GM19324 (cell line): ENCODE data around the gene EGFL7.
"Not testable (repeated sequence)": the region's sequence is repeated elsewhere in the genome, so short reads cannot be mapped to it uniquely, and the experiment has no call there.

ENCODE experiments used
- ATAC-seq: cut with Tn5 transposase; IDR thresholded peaks from one replicate; pipeline ENCODE4 v1.9.1; 2021; ENCODE audit warnings: mild to moderate bottlenecking, moderate library complexity; ENCODE audit not compliant: unreplicated experiment, low FRiP score

The EGFL7 gene

GRCh38 chr9:136695955-136696354 is 33.2 kb downstream of the EGFL7 start:
- ATAC-seq: no peak

- no peak for ATAC-seq
Measured at GRCh38 chr9:136696502-136696901, 33.8 kb downstream of the EGFL7 start.

GRCh38 chr9:136697146-136697820 is 34.6 kb downstream of the EGFL7 start:
- no peak for ATAC-seq

GRCh38 chr9:136697821-136698526 is 35.3 kb downstream of the EGFL7 start:
- ATAC-seq: no peak

- no peak for ATAC-seq
Measured at GRCh38 chr9:136698635-136699246, 36.0 kb downstream of the EGFL7 start.

GRCh38 chr9:136700304-136700703 is 37.6 kb downstream of the EGFL7 start:
- no peak for ATAC-seq

GRCh38 chr9:136700959-136701667 is 38.4 kb downstream of the EGFL7 start:
- ATAC-seq: no peak

GRCh38 chr9:136701668-136702053 is 38.9 kb downstream of the EGFL7 start:
- ATAC-seq: no peak

GRCh38 chr9:136703276-136703860 is 40.7 kb downstream of the EGFL7 start:
- no peak for ATAC-seq

GRCh38 chr9:136704741-136705140 is 42.0 kb downstream of the EGFL7 start:
- not testable (repeated sequence) for ATAC-seq

- ATAC-seq: no peak
Measured at GRCh38 chr9:136705564-136705963, 42.8 kb downstream of the EGFL7 start.

- no peak for ATAC-seq
Measured at GRCh38 chr9:136707011-136707410, 44.3 kb downstream of the EGFL7 start.

- ATAC-seq: no peak
Measured at GRCh38 chr9:136707849-136708517, 45.3 kb downstream of the EGFL7 start.

- no peak for ATAC-seq
Measured at GRCh38 chr9:136709454-136710109, 46.9 kb downstream of the EGFL7 start.

- no peak for ATAC-seq
Measured at GRCh38 chr9:136710543-136710942, 47.8 kb downstream of the EGFL7 start.

- ATAC-seq: not testable (repeated sequence)
Measured at GRCh38 chr9:136711219-136711648, 48.5 kb downstream of the EGFL7 start.

GRCh38 chr9:136711751-136712689 is 49.3 kb downstream of the EGFL7 start, which contains the start of gene DIPK1B:
TSS of gene DIPK1B (plus strand) at chr9:136712572. CDS start at chr9:136712666, 94 bp downstream.
- no peak for ATAC-seq
